IMR-90 (cell line): ENCODE data around the gene LSM14B. TPM values are rescaled to one million over a fixed set of nuclear protein-coding genes. Genes with fewer than 3 reads are reported as not detected.

Experiments used
- ATAC-seq: fragments of 200-7000 bp; cut with Tn5 transposase; 2 replicates; pipeline ENCODE4 v1.9.1; 2020; ENCODE audit warnings: low read depth, mild to moderate bottlenecking, moderate library complexity
- BruUV-seq: library from RNA; stranded (reverse); fragments of 400-500 nt; replicated peaks from 2 replicates; lab custom pipeline; 2021; lab: Mats Ljungman, UMichigan
- CTCF ChIA-PET: fragments of 300-600 bp; formaldehyde crosslinking; extraction: SDS; loops from one replicate; lab custom pipeline; 2021; ENCODE audit warnings: antibody characterized with exemption; lab: Yijun Ruan, JAX
- POLR2A ChIA-PET: fragments of 300-600 bp; sonication (Branson Sonifier 250); formaldehyde crosslinking; loops from one replicate; lab custom pipeline; 2022; ENCODE audit warnings: antibody characterized with exemption; ENCODE audit not compliant: unreplicated experiment; lab: Charles Lee
- DNase-seq: peaks from one replicate; pipeline ENCODE4 v3.0.0; 2013
- H2AFZ ChIP-seq: replicated peaks from 2 replicates; pipeline ENCODE3; 2013; ENCODE audit warnings: low read length, mild to moderate bottlenecking; ENCODE audit not compliant: poor library complexity
- H2AK5ac ChIP-seq: 2 replicates; pipeline ENCODE4 v1.6.1; 2013; ENCODE audit warnings: low read depth, low read length, inconsistent platforms
- H2AK9ac ChIP-seq: replicated peaks from 2 replicates; pipeline ENCODE3; 2013; ENCODE audit warnings: mild to moderate bottlenecking, low read depth, low read length, moderate library complexity; ENCODE audit not compliant: poor library complexity
- H2BK120ac ChIP-seq: 2 replicates; pipeline ENCODE4 v1.6.1; 2013; ENCODE audit warnings: low read depth, low read length, inconsistent platforms
- H2BK15ac ChIP-seq: 3 replicates; pipeline ENCODE4 v1.6.1; 2013; ENCODE audit warnings: low read depth, low read length, inconsistent platforms
- H2BK20ac ChIP-seq: 2 replicates; pipeline ENCODE4 v1.6.1; 2013; ENCODE audit warnings: low read depth, mild to moderate bottlenecking, inconsistent platforms, low read length, moderate library complexity
- H2BK5ac ChIP-seq: 2 replicates; pipeline ENCODE4 v1.6.1; 2013; ENCODE audit warnings: mild to moderate bottlenecking, low read depth, low read length, inconsistent platforms; ENCODE audit not compliant: poor library complexity, severe bottlenecking
- H3K14ac ChIP-seq: replicated peaks from 2 replicates; pipeline ENCODE4 v1.6.1; 2013; ENCODE audit warnings: low read depth, low read length, inconsistent platforms
- H3K18ac ChIP-seq: 2 replicates; pipeline ENCODE4 v1.6.1; 2013; ENCODE audit warnings: low read depth, low read length, control low read depth
- H3K23ac ChIP-seq: 2 replicates; pipeline ENCODE4 v1.6.1; 2013; ENCODE audit warnings: low read depth, low read length, inconsistent platforms
- H3K27ac ChIP-seq: 2 replicates; pipeline ENCODE4 v1.5.1; 2013; ENCODE audit warnings: mild to moderate bottlenecking, control low read depth, low read length; ENCODE audit not compliant: insufficient read depth
- H3K27me3 ChIP-seq: 2 replicates; pipeline ENCODE4 v1.6.1; 2013; ENCODE audit warnings: low read length; ENCODE audit not compliant: control insufficient read depth, insufficient read depth
- H3K36me3 ChIP-seq: 2 replicates; pipeline ENCODE4 v1.6.1; 2013; ENCODE audit warnings: low read length, mixed read lengths; ENCODE audit not compliant: control insufficient read depth, insufficient read depth
- H3K4ac ChIP-seq: 2 replicates; pipeline ENCODE4 v1.6.1; 2013; ENCODE audit warnings: low read depth, low read length, inconsistent platforms
- H3K4me1 ChIP-seq: 2 replicates; pipeline ENCODE4 v1.6.1; 2013; ENCODE audit warnings: low read length, mixed read lengths; ENCODE audit not compliant: control insufficient read depth, insufficient read depth
- H3K4me2 ChIP-seq: 2 replicates; pipeline ENCODE4 v1.6.1; 2013; ENCODE audit warnings: low read depth, mild to moderate bottlenecking, control low read depth, low read length, moderate library complexity
- H3K4me3 ChIP-seq: 2 replicates; pipeline ENCODE4 v1.5.1; 2013; ENCODE audit warnings: low read depth, mild to moderate bottlenecking, control low read depth, low read length, moderate library complexity; ENCODE audit not compliant: insufficient read depth
- H3K56ac ChIP-seq: 2 replicates; pipeline ENCODE4 v1.6.1; 2013; ENCODE audit warnings: low read length, inconsistent platforms; ENCODE audit not compliant: insufficient read depth; ENCODE audit errors: extremely low read depth
- H3K79me1 ChIP-seq, 2 experiments: 2 replicates each; pipeline ENCODE4 v1.6.1; 2013; ENCODE audit warnings: low read length in 2 of 2, inconsistent platforms in 1 of 2, low read depth in 1 of 2
- H3K9ac ChIP-seq: 2 replicates; pipeline ENCODE4 v1.6.1; 2013; ENCODE audit warnings: low read depth, low read length, control low read depth
- H3K9me1 ChIP-seq: 2 replicates; pipeline ENCODE4 v1.6.1; 2013; ENCODE audit warnings: low read length, inconsistent platforms; ENCODE audit not compliant: insufficient read depth
- H3K9me3 ChIP-seq: 2 replicates; pipeline ENCODE4 v1.6.1; 2013; ENCODE audit warnings: low read length; ENCODE audit not compliant: control insufficient read depth, insufficient read depth
- H4K20me1 ChIP-seq: 2 replicates; pipeline ENCODE4 v1.6.1; 2013; ENCODE audit warnings: low read length, inconsistent platforms; ENCODE audit not compliant: insufficient read depth
- H4K5ac ChIP-seq: 2 replicates; pipeline ENCODE4 v1.6.1; 2013; ENCODE audit warnings: mild to moderate bottlenecking, low read depth, low read length, control low read depth
- H4K8ac ChIP-seq, 2 experiments: 2 replicates each; pipeline ENCODE4 v1.6.1; 2013; ENCODE audit warnings: low read depth in 2 of 2, low read length in 2 of 2, control low read depth in 1 of 2, inconsistent platforms in 1 of 2
- H4K91ac ChIP-seq: 2 replicates; pipeline ENCODE4 v1.6.1; 2013; ENCODE audit warnings: low read depth, low read length, inconsistent platforms; ENCODE audit not compliant: insufficient read depth
- BHLHE40 ChIP-seq: fragments of 150-350 bp; IDR thresholded peaks from 2 replicates; pipeline ENCODE4 v1.6.1; 2016; ENCODE audit warnings: mild to moderate bottlenecking, low read depth, low read length
- CEBPB ChIP-seq: IDR thresholded peaks from 2 replicates; pipeline ENCODE4 v1.6.1; 2012; ENCODE audit warnings: low read depth, low read length, improper control_type of control experiment
- CHD1 ChIP-seq: IDR thresholded peaks from 2 replicates; pipeline ENCODE4 v1.6.1; 2012; ENCODE audit warnings: low read depth, low read length, improper control_type of control experiment
- FOS ChIP-seq: fragments of 150-350 bp; IDR thresholded peaks from 2 replicates; pipeline ENCODE4 v1.6.1; 2016; ENCODE audit warnings: low read depth, low read length
- MAFK ChIP-seq: IDR thresholded peaks from 2 replicates; pipeline ENCODE4 v1.6.1; 2012; ENCODE audit warnings: low read depth, low read length, improper control_type of control experiment
- MAZ ChIP-seq: IDR thresholded peaks from 2 replicates; pipeline ENCODE4 v1.6.1; 2012; ENCODE audit warnings: low read depth, mild to moderate bottlenecking, low read length, improper control_type of control experiment, moderate library complexity, borderline replicate concordance
- MXI1 ChIP-seq: IDR thresholded peaks from 2 replicates; pipeline ENCODE4 v1.6.1; 2012; ENCODE audit warnings: low read depth, mild to moderate bottlenecking, low read length, moderate library complexity, borderline replicate concordance
- NFE2L2 ChIP-seq: fragments of 150-350 bp; IDR thresholded peaks from 2 replicates; pipeline ENCODE4 v1.6.1; 2016; ENCODE audit warnings: low read depth, mild to moderate bottlenecking, low read length
- POLR2A ChIP-seq: IDR thresholded peaks from 2 replicates; pipeline ENCODE4 v1.6.1; 2012; ENCODE audit warnings: mild to moderate bottlenecking, low read depth, low read length
- RAD21 ChIP-seq: IDR thresholded peaks from 2 replicates; pipeline ENCODE4 v1.6.1; 2012; ENCODE audit warnings: low read length, improper control_type of control experiment
- RCOR1 ChIP-seq: IDR thresholded peaks from 2 replicates; pipeline ENCODE4 v1.6.1; 2012; ENCODE audit warnings: mild to moderate bottlenecking, low read length, improper control_type of control experiment; ENCODE audit not compliant: insufficient replicate concordance
- RFX5 ChIP-seq: IDR thresholded peaks from 2 replicates; pipeline ENCODE4 v1.8.0; 2012; ENCODE audit warnings: low read depth, mild to moderate bottlenecking, low read length, moderate library complexity
- SMC3 ChIP-seq: fragments of 150-350 bp; IDR thresholded peaks from 2 replicates; pipeline ENCODE4 v1.6.1; 2016; ENCODE audit warnings: low read depth, mild to moderate bottlenecking, antibody characterized with exemption, low read length, moderate library complexity
- WGBS, 2 experiments: methylation state at CpG; one replicate each; pipeline versions ENCODE4 v1.1.5 to v1.1.7; 2013; ENCODE audit warnings: missing lambda C conversion rate in 2 of 2; ENCODE audit not compliant: insufficient read length in 1 of 2; ENCODE audit errors: extremely low coverage in 2 of 2; 5-methylcytosine and 5-hydroxymethylcytosine counted together
- dilution Hi-C: fragments of 300-500 bp; cut with HindIII; formaldehyde crosslinking; loops from one replicate; pipeline ENCODE4 v1.14.3; 2018; ENCODE audit warnings: low sequenced_read_pairs; ENCODE audit not compliant: unreplicated experiment
- in situ Hi-C: fragments of 300-500 bp; cut with MboI; formaldehyde crosslinking; loops from 3 replicates; pipeline ENCODE4 v1.14.3; 2019; ENCODE audit warnings: low sequenced_read_pairs, inconsistent platforms, mixed read lengths
- intact Hi-C: fragments of 100-400 bp; cut with micrococcal nuclease; formaldehyde crosslinking; loops from 2 replicates; pipeline ENCODE4 v1.10.0; 2022
- polyA plus RNA-seq, 3 experiments: library from polyadenylated mRNA; depleted of rRNA; stranded (reverse); fragments of >200 nt; gene quantifications; 2 replicates each; pipeline ENCODE4 v1.2.3, GENCODE V29; 2012; ENCODE audit warnings: low replicate concordance in 1 of 3
- total RNA-seq: library from RNA; depleted of rRNA; stranded (reverse); fragments of >200 nt; gene quantifications from 2 replicates; pipeline ENCODE4 v1.2.3, GENCODE V29; 2012
- TF ChIP-seq, protein P1 (sequence below): fragments of 150-350 bp; IDR thresholded peaks from 2 replicates; pipeline ENCODE4 v1.6.1; 2017; ENCODE audit warnings: mild to moderate bottlenecking, antibody characterized with exemption, low read length, low read depth
- TF ChIP-seq, protein P2 (sequence below): conservative IDR thresholded peaks from 2 replicates; pipeline ENCODE4 v1.5.1; 2012; ENCODE audit warnings: mild to moderate bottlenecking, low read depth, low read length, improper control_type of control experiment
- TF ChIP-seq, protein P3 (sequence below): fragments of 150-350 bp; IDR thresholded peaks from 2 replicates; pipeline ENCODE4 v1.6.1; 2016; ENCODE audit warnings: low read depth, mild to moderate bottlenecking, low read length, moderate library complexity, borderline replicate concordance

LSM14B gene
- total and polyA plus RNA-seq, 2 of the 4 experiments (the other 2 are of a cell fraction), result 23.7 to 41.1 TPM

DNA sequence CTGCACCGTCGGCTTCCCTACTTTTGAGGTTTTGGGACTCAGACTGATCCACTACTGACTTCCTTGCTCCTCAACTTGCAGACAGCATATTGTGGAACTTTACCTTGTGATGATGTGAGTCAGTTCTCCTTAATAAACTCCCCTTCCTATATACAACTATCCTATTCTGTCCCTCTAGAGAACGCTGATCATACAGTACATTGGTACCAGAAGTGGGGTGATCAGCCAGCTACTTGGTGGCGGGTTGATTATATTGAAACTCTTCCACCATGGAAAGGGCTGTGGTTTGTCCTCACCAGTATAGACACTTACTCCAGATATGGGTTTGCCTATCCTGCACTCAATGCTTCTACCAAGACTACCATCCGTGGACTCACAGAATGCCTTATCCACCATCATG, 49.0 kb upstream of the LSM14B start:
- Histone ChIP-seq H3K27ac (no peak overlapping the region), H3K4me1 (no peaks in the 10 kb centered on the region), H3K14ac (no peak overlapping the region), H4K91ac (no peak overlapping the region), H4K20me1 (no peaks in the 10 kb centered on the region), H3K23ac (no peak overlapping the region), H3K9me1 (no peaks in the 10 kb centered on the region; the same call in 1 of the 2 replicates), H3K18ac (no peak overlapping the region), H2AK9ac (no peak overlapping the region), H3K9ac (no peak overlapping the region), H3K27me3 (no peaks in the 10 kb centered on the region), H4K8ac (no peak overlapping the region), H2BK120ac (no peak overlapping the region), H2AK5ac (no peak overlapping the region), H3K56ac (no peak overlapping the region), H2AFZ (no peak overlapping the region), H2BK15ac (no peak overlapping the region), H2BK5ac (no peak overlapping the region), H3K4me2 (no peak overlapping the region), H2BK20ac (no peak overlapping the region), H3K36me3 (no peaks in the 10 kb centered on the region), H3K79me1 (no peaks in the 10 kb centered on the region), H3K4me3 (no peak overlapping the region), H3K9me3 (peaks cover 25% of the 10 kb centered on the region), H3K4ac (no peak overlapping the region), H4K5ac (no peak overlapping the region)
- dilution Hi-C loops (no loop called here), in situ Hi-C loops (no loop called here), intact Hi-C loops (no loop called here)
- BruUV-seq, result no TSS peak
- no CpG with 5 or more reads among the region's 5 CpGs for WGBS, 2 experiments
- DNase-seq (no peak), ATAC-seq (no peak)
- ChIA-PET CTCF (no interaction called here), POLR2A (no interaction called here)
- TF ChIP-seq RAD21, result no peak
- TF ChIP-seq SMC3, result no peak
- no peak for TF ChIP-seq NFE2L2
- no peak for TF ChIP-seq MAFK
- no peak for TF ChIP-seq BHLHE40
- TF ChIP-seq MXI1, result no peak
- TF ChIP-seq, protein P1, sequence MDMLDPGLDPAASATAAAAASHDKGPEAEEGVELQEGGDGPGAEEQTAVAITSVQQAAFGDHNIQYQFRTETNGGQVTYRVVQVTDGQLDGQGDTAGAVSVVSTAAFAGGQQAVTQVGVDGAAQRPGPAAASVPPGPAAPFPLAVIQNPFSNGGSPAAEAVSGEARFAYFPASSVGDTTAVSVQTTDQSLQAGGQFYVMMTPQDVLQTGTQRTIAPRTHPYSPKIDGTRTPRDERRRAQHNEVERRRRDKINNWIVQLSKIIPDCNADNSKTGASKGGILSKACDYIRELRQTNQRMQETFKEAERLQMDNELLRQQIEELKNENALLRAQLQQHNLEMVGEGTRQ, result no peak
- TF ChIP-seq, protein P2, sequence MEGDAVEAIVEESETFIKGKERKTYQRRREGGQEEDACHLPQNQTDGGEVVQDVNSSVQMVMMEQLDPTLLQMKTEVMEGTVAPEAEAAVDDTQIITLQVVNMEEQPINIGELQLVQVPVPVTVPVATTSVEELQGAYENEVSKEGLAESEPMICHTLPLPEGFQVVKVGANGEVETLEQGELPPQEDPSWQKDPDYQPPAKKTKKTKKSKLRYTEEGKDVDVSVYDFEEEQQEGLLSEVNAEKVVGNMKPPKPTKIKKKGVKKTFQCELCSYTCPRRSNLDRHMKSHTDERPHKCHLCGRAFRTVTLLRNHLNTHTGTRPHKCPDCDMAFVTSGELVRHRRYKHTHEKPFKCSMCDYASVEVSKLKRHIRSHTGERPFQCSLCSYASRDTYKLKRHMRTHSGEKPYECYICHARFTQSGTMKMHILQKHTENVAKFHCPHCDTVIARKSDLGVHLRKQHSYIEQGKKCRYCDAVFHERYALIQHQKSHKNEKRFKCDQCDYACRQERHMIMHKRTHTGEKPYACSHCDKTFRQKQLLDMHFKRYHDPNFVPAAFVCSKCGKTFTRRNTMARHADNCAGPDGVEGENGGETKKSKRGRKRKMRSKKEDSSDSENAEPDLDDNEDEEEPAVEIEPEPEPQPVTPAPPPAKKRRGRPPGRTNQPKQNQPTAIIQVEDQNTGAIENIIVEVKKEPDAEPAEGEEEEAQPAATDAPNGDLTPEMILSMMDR, result no peak
- TF ChIP-seq, protein P3, sequence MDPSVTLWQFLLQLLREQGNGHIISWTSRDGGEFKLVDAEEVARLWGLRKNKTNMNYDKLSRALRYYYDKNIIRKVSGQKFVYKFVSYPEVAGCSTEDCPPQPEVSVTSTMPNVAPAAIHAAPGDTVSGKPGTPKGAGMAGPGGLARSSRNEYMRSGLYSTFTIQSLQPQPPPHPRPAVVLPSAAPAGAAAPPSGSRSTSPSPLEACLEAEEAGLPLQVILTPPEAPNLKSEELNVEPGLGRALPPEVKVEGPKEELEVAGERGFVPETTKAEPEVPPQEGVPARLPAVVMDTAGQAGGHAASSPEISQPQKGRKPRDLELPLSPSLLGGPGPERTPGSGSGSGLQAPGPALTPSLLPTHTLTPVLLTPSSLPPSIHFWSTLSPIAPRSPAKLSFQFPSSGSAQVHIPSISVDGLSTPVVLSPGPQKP, result no peak
- no peak for TF ChIP-seq FOS
- TF ChIP-seq RFX5, result no peak
- TF ChIP-seq CEBPB, result no peak
- TF ChIP-seq CHD1, result no peak
- no peak for TF ChIP-seq MAZ
- no peak for TF ChIP-seq POLR2A
- no peak for TF ChIP-seq RCOR1
